Panc1 (cell line): ENCODE measurements around the gene DENND2A. TPM values are rescaled to one million over a fixed set of nuclear protein-coding genes. Genes with fewer than 3 reads are reported as not detected.
"Not testable (repeated sequence)": the region's sequence is repeated elsewhere in the genome, so short reads cannot be mapped to it uniquely, and the experiment has no call there.

Experiments used
- ATAC-seq: fragments of 200-7000 bp; cut with Tn5 transposase; 2 replicates; pipeline ENCODE4 v1.9.1; 2020; ENCODE audit warnings: mild to moderate bottlenecking, moderate library complexity
- BruUV-seq: library from RNA; stranded (reverse); fragments of 400-500 nt; replicated peaks from 2 replicates; lab custom pipeline; 2021; lab: Mats Ljungman, UMichigan
- CTCF ChIA-PET: fragments of 300-600 bp; sonication (Branson Sonifier 250); formaldehyde crosslinking; loops from one replicate; lab custom pipeline; 2022; ENCODE audit warnings: antibody characterized with exemption; lab: Charles Lee
- POLR2A ChIA-PET: fragments of 300-600 bp; sonication (Branson Sonifier 250); formaldehyde crosslinking; loops from one replicate; lab custom pipeline; 2022; ENCODE audit warnings: antibody characterized with exemption; lab: Charles Lee
- DNase-seq: peaks from one replicate; pipeline ENCODE4 v3.0.0-alpha.2; 2010; ENCODE audit warnings: low read depth, low spot score
- H3K27ac ChIP-seq: 2 replicates; pipeline ENCODE4 v1.5.1; 2011; ENCODE audit warnings: mild to moderate bottlenecking, low read length, inconsistent platforms
- H3K27me3 ChIP-seq: fragments of 200-500 bp; sonication (Bioruptor generic); 2 replicates; pipeline ENCODE4 v1.6.0; 2014; ENCODE audit warnings: low read length, inconsistent platforms; ENCODE audit not compliant: control insufficient read depth, insufficient read depth
- H3K36me3 ChIP-seq: fragments of 200-500 bp; sonication (Bioruptor generic); 2 replicates; pipeline ENCODE4 v1.5.1; 2014; ENCODE audit warnings: inconsistent platforms, mild to moderate bottlenecking, low read length, moderate library complexity; ENCODE audit not compliant: control insufficient read depth, insufficient read depth
- H3K4me1 ChIP-seq: 2 replicates; pipeline ENCODE4 v1.5.1; 2011; ENCODE audit warnings: inconsistent platforms, mild to moderate bottlenecking, low read length, moderate library complexity; ENCODE audit not compliant: control insufficient read depth, insufficient read depth
- H3K4me3 ChIP-seq, 2 experiments: 2 replicates each; pipeline ENCODE4 v1.5.1; 2011 to 2012; ENCODE audit warnings: low read depth in 2 of 2, low read length in 2 of 2, mild to moderate bottlenecking in 2 of 2, inconsistent platforms in 1 of 2, moderate library complexity in 1 of 2
- H3K9me3 ChIP-seq: fragments of 200-500 bp; sonication (Bioruptor generic); 2 replicates; pipeline ENCODE4 v1.5.1; 2014; ENCODE audit warnings: low read depth, mild to moderate bottlenecking, inconsistent platforms, low read length, moderate library complexity; ENCODE audit not compliant: control insufficient read depth, insufficient read depth
- CTCF ChIP-seq: fragments of 450-650 bp; IDR thresholded peaks from 2 replicates; pipeline ENCODE4 v1.5.1; 2017; ENCODE audit warnings: mild to moderate bottlenecking
- POLR2AphosphoS5 ChIP-seq: IDR thresholded peaks from 2 replicates; pipeline ENCODE4 v1.6.1; 2012; ENCODE audit warnings: mild to moderate bottlenecking, low read depth, low read length, moderate library complexity
- REST ChIP-seq, 2 experiments: IDR thresholded peaks; 2 replicates each; pipeline ENCODE4 v1.6.1; 2011 to 2012; ENCODE audit warnings: low read depth in 2 of 2, control low read depth in 1 of 2, low read length in 1 of 2, mild to moderate bottlenecking in 1 of 2, moderate library complexity in 1 of 2; ENCODE audit not compliant: insufficient read depth in 1 of 2
- SIN3A ChIP-seq: IDR thresholded peaks from 2 replicates; pipeline ENCODE4 v1.6.1; 2012; ENCODE audit warnings: low read depth, mild to moderate bottlenecking, low read length, moderate library complexity, borderline replicate concordance; ENCODE audit not compliant: insufficient read depth
- TCF7L2 ChIP-seq: IDR thresholded peaks from 2 replicates; pipeline ENCODE4 v1.6.1; 2011; ENCODE audit warnings: mild to moderate bottlenecking, low read depth, low read length, inconsistent platforms
- in situ Hi-C: cut with HindIII; loops from 2 replicates; pipeline ENCODE4 v1.10.0; 2016; ENCODE audit warnings: low sequenced_read_pairs, low pct_unique_long_range_greater_than_20kb
- intact Hi-C: fragments of 100-400 bp; cut with micrococcal nuclease; formaldehyde crosslinking; loops from one replicate; pipeline ENCODE4 v1.10.0; 2022; ENCODE audit not compliant: unreplicated experiment
- total RNA-seq: library from RNA; stranded (reverse); gene quantifications from one replicate; pipeline ENCODE4 v1.2.1, GENCODE V29; 2021; ENCODE audit not compliant: unreplicated experiment

Gene DENND2A
- total RNA-seq, 1 experiment from 2014 or later, result 1.4 TPM

GRCh38 chr7:140668641-140669040 is 28.0 kb upstream of the DENND2A start:
- no peak for ATAC-seq
- CTCF ChIA-PET, result no interaction called here
- Histone ChIP-seq H3K36me3 (no peaks in the 10 kb centered on the region), H3K27me3 (no peaks in the 10 kb centered on the region), H3K9me3 (no peaks in the 10 kb centered on the region), H3K27ac (no peak overlapping the region), H3K4me1 (no peaks in the 10 kb centered on the region; the same call in 1 of the 2 replicates), H3K4me3 (no peak overlapping the region)
- intact Hi-C loops, result no loop called here
- no TSS peak for BruUV-seq
- in situ Hi-C loops, result no loop called here
- no peak for DNase-seq
- POLR2A ChIA-PET, result no interaction called here
- no peak for TF ChIP-seq TCF7L2
- TF ChIP-seq CTCF, result no peak

- H3K4me1 ChIP-seq, result no peaks in the 10 kb centered on the region
- POLR2A ChIA-PET, result no interaction called here
- no TSS peak for BruUV-seq
- ATAC-seq, result no peak
- no peaks in the 10 kb centered on the region for H3K9me3 ChIP-seq
- intact Hi-C loops, result no loop called here
- H3K4me3 ChIP-seq, result no peak overlapping the region
- H3K27me3 ChIP-seq, result no peaks in the 10 kb centered on the region
- TF ChIP-seq CTCF, result no peak
- no peak for TF ChIP-seq REST (IDR thresholded peaks at IDR 0.05; ENCODE audit: insufficient read depth in 1 of 2, low read depth in 2 of 2, low read length in 1 of 2)
- TF ChIP-seq TCF7L2, result no peak
- TF ChIP-seq SIN3A, result no peak
- TF ChIP-seq POLR2AphosphoS5, result no peak
- CTCF ChIA-PET, result no interaction called here
- H3K27ac ChIP-seq, result no peak overlapping the region
- in situ Hi-C loops, result no loop called here
- H3K36me3 ChIP-seq, result no peaks in the 10 kb centered on the region
- DNase-seq, result no peak
Observed at GRCh38 chr7:140667476-140667875, 26.9 kb upstream of the DENND2A start.

- H3K4me3 ChIP-seq, DNase-seq, in situ Hi-C loops, CTCF ChIA-PET, ATAC-seq, H3K27ac ChIP-seq, POLR2A ChIA-PET, intact Hi-C loops, H3K27me3 ChIP-seq, BruUV-seq, H3K9me3 ChIP-seq, H3K36me3 ChIP-seq, H3K4me1 ChIP-seq: not testable (repeated sequence)
Observed at GRCh38 chr7:140662938-140663337, 22.3 kb upstream of the DENND2A start.
